Raji (cell line): ENCODE data around the gene KCNQ1.

ENCODE experiments used
- POLR2A ChIP-seq: IDR thresholded peaks from 2 replicates; pipeline ENCODE4 v1.6.1; 2011; ENCODE audit warnings: low read depth, low read length, control low read depth; ENCODE audit not compliant: insufficient read depth

Gene KCNQ1

DNA sequence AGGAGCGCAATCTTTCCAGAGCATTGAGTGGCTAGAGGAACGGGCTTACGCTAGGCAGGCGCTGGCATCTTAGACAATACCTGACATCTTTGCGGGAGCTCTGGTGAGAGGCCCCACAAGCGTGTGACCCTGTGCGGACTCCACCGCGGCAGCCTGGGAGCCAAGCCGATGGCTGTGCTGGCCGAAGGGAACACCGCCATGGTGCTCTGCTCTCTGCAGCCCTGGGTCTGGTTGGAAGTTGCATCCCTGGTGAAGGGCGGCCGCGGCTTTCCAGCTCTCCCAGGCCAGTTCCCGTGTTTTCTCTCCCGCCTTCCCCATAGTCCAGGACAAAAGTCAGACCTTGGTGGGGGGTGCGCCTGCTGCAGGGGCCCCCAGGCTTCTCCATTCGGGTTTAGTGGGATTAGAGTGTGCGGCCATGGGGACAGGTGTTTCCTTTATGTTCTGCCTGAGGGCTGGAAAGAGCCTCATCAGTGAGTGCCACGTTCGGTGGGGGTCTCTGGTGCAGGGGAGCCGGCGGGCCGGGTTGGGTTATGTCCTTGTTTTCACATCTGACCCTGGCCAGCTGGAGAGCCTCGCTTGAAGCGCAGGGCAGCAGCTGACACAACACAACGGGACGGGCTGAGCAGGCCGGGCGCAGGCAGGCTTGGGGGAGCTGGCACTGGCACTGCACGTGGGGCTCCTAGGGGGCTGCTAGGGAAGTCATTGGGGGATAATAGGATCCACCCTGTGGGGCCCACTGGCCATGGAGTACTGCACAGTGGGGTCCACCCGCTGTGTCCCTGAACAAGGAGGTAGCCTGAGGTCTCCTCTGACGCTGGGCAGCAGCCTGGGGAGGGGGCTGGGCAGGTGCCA, 94.8 kb downstream of the KCNQ1 start:
- TF ChIP-seq POLR2A, result no peak

DNA sequence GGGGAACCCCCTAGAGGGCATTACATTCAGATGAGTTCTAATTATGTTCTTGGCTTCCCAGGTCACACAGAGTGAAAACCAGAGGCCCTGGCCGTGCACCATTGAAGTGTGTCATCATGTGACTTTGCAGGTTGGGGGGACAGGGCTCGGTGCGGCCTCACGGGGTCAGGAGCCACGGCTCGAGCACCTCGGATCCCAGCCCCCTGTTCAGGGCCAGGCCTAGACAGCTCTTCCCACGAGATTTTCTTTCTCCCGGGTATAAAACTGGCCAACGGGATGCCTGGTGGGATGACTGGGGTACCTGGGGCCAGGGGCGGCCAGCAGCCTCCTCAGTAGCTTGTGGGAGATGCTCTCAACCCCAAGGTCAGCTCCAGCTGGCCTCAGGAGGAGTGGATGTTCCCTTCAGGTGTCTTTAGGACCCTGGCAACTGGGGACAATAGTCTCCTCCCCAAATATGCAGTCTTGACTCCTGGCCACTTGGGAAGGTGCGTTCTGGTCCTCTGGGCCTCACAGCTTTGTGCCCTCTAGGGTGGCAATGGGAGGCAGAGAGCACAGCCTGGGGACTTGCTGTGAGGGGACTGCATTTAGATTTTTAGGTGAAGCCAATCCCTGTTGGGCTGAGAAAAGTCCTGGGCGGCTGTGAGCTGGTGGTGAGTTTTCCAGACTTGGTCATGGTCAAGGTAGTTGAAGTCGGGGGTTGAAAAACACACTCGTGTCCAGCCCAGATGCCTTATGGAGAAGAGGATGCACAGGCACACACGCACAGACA, 95.6 kb downstream of the KCNQ1 start:
- TF ChIP-seq POLR2A, result no peak

DNA sequence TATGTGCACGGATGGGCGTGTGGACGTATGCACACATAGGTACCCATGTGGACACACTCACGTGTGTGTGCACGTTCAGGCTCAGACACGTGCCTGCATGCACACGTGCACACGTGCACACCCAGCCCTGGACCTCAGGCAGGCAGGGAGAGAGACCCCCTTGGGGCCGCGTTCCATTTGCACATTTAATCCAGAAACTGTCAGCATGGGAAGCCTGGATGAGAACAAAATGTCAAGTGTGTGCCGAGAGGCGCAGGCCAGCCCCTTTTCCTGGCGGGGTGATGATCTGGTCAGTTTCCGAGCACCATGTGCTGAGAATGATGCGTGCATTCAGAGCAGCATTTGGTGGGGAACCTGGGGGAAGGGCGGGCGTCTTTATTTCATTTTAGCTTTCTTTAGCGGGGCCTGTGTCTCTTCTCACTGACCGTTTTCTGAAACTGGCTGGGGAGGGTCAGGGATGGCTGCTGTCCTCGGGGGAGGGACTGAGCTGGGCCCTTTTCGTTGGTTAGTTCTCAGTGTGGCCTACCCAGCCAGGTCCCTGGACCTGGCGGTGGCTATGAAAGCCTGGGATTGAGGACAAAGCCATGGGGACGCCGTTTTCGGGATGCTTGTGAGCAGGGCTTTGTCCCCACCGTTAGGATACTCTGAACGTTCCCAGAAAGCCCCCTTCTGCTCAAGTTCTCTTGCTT, 96.3 kb downstream of the KCNQ1 start:
- TF ChIP-seq POLR2A, result no peak

DNA sequence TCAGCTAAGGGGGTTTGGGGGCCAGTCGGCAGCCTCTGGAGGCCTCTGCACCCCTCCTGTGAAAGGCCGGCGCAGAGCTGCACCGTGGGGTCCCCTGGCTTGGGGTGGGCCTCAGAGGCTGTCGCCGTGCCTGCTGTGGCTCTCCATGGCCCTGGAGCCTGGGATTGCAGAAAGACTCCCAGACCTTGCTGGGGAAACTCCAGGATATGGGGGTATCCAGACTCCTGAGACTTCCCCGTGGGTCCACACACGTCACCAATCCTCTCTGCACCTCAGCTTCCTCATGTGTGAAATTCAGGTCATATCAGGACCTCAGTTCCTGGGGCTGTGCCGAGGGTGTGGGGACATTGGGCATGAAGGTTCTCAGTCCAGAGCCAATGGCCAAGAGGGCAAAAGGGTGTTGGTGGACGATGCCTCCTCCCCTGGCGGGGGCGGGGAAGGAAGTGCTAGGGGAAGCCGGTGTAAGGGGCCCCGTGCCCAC, 97.1 kb downstream of the KCNQ1 start:
- TF ChIP-seq POLR2A, result no peak

GRCh38 chr11:2542406-2542805, 97.6 kb downstream of the KCNQ1 start:
- TF ChIP-seq POLR2A, result no peak

- TF ChIP-seq POLR2A, result no peak
Observed at GRCh38 chr11:2547806-2548205, 103.0 kb downstream of the KCNQ1 start.

- TF ChIP-seq POLR2A, result no peak
Observed at GRCh38 chr11:2548596-2548995, 103.8 kb downstream of the KCNQ1 start.

- no peak for TF ChIP-seq POLR2A
Observed at GRCh38 chr11:2549080-2549479, 104.3 kb downstream of the KCNQ1 start.

DNA sequence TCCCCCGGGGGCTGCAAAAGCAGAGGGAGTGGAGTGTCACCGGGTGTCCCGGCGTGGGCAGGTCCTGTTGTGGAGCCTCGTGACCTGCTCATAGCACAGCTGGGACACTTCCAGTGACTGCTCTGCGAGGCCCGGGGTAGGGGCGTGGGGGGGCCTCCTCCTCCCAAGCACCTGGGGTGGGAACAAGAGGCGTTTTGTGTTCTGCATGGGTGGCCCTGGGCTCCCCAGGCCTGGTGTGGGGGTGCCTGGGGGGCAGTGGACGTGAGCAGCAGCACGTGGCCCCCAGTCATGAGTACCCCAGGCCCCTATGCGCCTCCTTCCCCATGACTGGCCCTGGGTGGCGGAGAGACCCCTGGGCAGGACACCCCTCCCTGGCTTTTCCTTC, 104.7 kb downstream of the KCNQ1 start:
- no peak for TF ChIP-seq POLR2A

- no peak for TF ChIP-seq POLR2A
Observed at GRCh38 chr11:2549876-2550605, 105.2 kb downstream of the KCNQ1 start.

- TF ChIP-seq POLR2A, result no peak
Observed at GRCh38 chr11:2550606-2550970, 105.8 kb downstream of the KCNQ1 start.

DNA sequence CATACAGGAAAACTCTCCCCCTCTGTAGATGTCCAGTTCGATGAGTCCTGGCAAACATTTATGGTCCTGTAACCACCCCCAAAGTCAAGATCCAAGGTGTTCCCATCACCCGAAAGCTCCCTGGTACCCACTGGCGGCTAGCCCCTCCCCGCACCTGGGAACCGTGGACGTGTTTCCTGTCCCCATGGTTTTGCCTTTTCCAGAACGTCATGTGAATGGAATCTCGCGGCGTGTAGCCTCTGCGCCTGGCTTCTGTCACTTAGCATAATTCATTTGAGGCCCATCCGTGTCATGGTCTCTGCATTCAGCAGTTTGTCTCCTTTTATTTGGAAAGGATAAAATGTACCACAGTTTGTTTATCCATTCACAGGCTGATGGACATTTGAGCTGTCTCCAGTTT, 106.3 kb downstream of the KCNQ1 start:
- TF ChIP-seq POLR2A, result no peak

- no peak for TF ChIP-seq POLR2A
Observed at GRCh38 chr11:2552210-2552609, 107.4 kb downstream of the KCNQ1 start.

GRCh38 chr11:2553198-2553597, 108.4 kb downstream of the KCNQ1 start:
- TF ChIP-seq POLR2A, result no peak

DNA sequence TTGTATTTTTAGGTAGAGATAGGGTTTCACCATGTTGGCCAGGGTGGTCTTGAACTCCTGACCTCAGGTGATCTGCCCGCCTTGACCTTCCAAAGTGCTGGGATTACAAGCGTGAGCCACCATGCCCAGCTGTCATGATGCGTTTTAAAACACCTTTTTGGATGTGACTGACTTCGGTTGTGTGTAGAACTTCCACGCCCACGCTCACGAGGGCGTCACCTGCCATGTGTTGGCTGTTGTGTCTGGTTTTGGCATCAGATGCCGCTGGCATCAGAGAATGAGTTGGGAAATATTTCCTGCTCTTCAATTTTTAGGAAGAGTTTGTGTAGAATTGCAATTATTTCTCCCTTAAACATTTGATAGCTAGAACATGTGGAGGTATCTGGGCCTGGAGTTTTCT, 109.1 kb downstream of the KCNQ1 start:
- TF ChIP-seq POLR2A, result no peak
